H9 (cell line): ENCODE results near the gene CCBE1. TPM values are rescaled to one million over a fixed set of nuclear protein-coding genes. Genes with fewer than 3 reads are reported as not detected.

Experiments used
- DNase-seq: peaks from one replicate; pipeline ENCODE4 v3.0.0-alpha.2; 2017
- H2AFZ ChIP-seq: one replicate; pipeline ENCODE4 v1.6.1; 2013; ENCODE audit warnings: mild to moderate bottlenecking, low read length, control low read depth, moderate library complexity
- H2AK5ac ChIP-seq: 2 replicates; pipeline ENCODE4 v1.6.1; 2013; ENCODE audit warnings: low read length, control low read depth, mixed read lengths; ENCODE audit not compliant: insufficient read length
- H2BK120ac ChIP-seq: one replicate; pipeline ENCODE4 v1.6.1; 2013; ENCODE audit warnings: low read depth, mild to moderate bottlenecking, low read length, control low read depth, inconsistent platforms; ENCODE audit not compliant: poor library complexity, severe bottlenecking
- H2BK12ac ChIP-seq: 2 replicates; pipeline ENCODE4 v1.6.1; 2013; ENCODE audit warnings: low read length, control low read depth, mixed read lengths, low read depth; ENCODE audit not compliant: insufficient read length
- H2BK15ac ChIP-seq: 2 replicates; pipeline ENCODE4 v1.6.1; 2013; ENCODE audit warnings: low read depth, low read length, control low read depth
- H2BK20ac ChIP-seq: one replicate; pipeline ENCODE4 v1.6.1; 2013; ENCODE audit warnings: low read depth, mild to moderate bottlenecking, low read length, control low read depth, inconsistent platforms; ENCODE audit not compliant: poor library complexity, severe bottlenecking
- H2BK5ac ChIP-seq: 2 replicates; pipeline ENCODE4 v1.6.1; 2013; ENCODE audit warnings: low read length, control low read depth, mixed read lengths; ENCODE audit not compliant: insufficient read length
- H3K14ac ChIP-seq: 2 replicates; pipeline ENCODE4 v1.6.1; 2013; ENCODE audit warnings: low read length, control low read depth; ENCODE audit not compliant: insufficient read depth
- H3K18ac ChIP-seq: 2 replicates; pipeline ENCODE4 v1.6.1; 2013; ENCODE audit warnings: low read depth, mild to moderate bottlenecking, mixed read lengths, low read length, control low read depth; ENCODE audit not compliant: insufficient read length
- H3K23ac ChIP-seq: 2 replicates; pipeline ENCODE4 v1.6.1; 2013; ENCODE audit warnings: low read length, control low read depth, mixed read lengths, low read depth; ENCODE audit not compliant: insufficient read length
- H3K23me2 ChIP-seq: 2 replicates; pipeline ENCODE4 v1.6.1; 2013; ENCODE audit warnings: low read depth, mild to moderate bottlenecking, mixed read lengths, low read length, control low read depth; ENCODE audit not compliant: insufficient read length, poor library complexity, severe bottlenecking
- H3K27ac ChIP-seq: 2 replicates; pipeline ENCODE4 v1.5.1; 2013; ENCODE audit warnings: low read length, control low read depth, mixed read lengths, low read depth; ENCODE audit not compliant: insufficient read length
- H3K27me3 ChIP-seq: 2 replicates; pipeline ENCODE4 v1.6.1; 2013; ENCODE audit warnings: low read length, control low read depth, inconsistent platforms; ENCODE audit not compliant: insufficient read depth
- H3K4ac ChIP-seq: 2 replicates; pipeline ENCODE4 v1.6.1; 2013; ENCODE audit warnings: low read depth, mild to moderate bottlenecking, control low read depth, inconsistent platforms, low read length, moderate library complexity
- H3K4me1 ChIP-seq: 2 replicates; pipeline ENCODE4 v1.6.1; 2013; ENCODE audit warnings: low read length, control low read depth, inconsistent platforms; ENCODE audit not compliant: insufficient read depth
- H3K4me2 ChIP-seq: 2 replicates; pipeline ENCODE4 v1.6.1; 2013; ENCODE audit warnings: low read length, control low read depth, mixed read lengths; ENCODE audit not compliant: insufficient read length, insufficient read depth
- H3K56ac ChIP-seq: 2 replicates; pipeline ENCODE4 v1.6.1; 2013; ENCODE audit warnings: low read depth, mild to moderate bottlenecking, mixed read lengths, low read length, control low read depth; ENCODE audit not compliant: insufficient read length
- H3K79me1 ChIP-seq: 2 replicates; pipeline ENCODE4 v1.6.1; 2013; ENCODE audit warnings: low read depth, mild to moderate bottlenecking, moderate library complexity, low read length, control low read depth, inconsistent platforms; ENCODE audit not compliant: insufficient read depth, poor library complexity, severe bottlenecking
- H3K79me2 ChIP-seq: 2 replicates; pipeline ENCODE4 v1.6.1; 2013; ENCODE audit warnings: low read length, control low read depth, inconsistent platforms; ENCODE audit not compliant: insufficient read depth
- H3K9ac ChIP-seq: 2 replicates; pipeline ENCODE4 v1.6.1; 2013; ENCODE audit warnings: low read length, control low read depth, mixed read lengths; ENCODE audit not compliant: insufficient read length; ENCODE audit errors: extremely low read depth
- H3K9me3 ChIP-seq: one replicate; pipeline ENCODE4 v1.6.1; 2013; ENCODE audit warnings: low read depth, low read length, inconsistent platforms; ENCODE audit not compliant: control insufficient read depth
- H3T11ph ChIP-seq: one replicate; pipeline ENCODE4 v1.6.1; 2013; ENCODE audit warnings: mild to moderate bottlenecking, low read length, control low read depth, inconsistent platforms
- H4K20me1 ChIP-seq: one replicate; pipeline ENCODE4 v1.6.1; 2013; ENCODE audit not compliant: control insufficient read depth, insufficient read length, insufficient read depth
- H4K5ac ChIP-seq: 2 replicates; pipeline ENCODE4 v1.6.1; 2013; ENCODE audit warnings: low read depth, mild to moderate bottlenecking, mixed read lengths, low read length, control low read depth; ENCODE audit not compliant: insufficient read length
- H4K8ac ChIP-seq: replicated peaks from 2 replicates; pipeline ENCODE4 v1.6.1; 2013; ENCODE audit warnings: low read length, control low read depth, mixed read lengths, low read depth; ENCODE audit not compliant: insufficient read length
- H4K91ac ChIP-seq: 2 replicates; pipeline ENCODE4 v1.6.1; 2013; ENCODE audit warnings: low read depth, mild to moderate bottlenecking, moderate library complexity, mixed read lengths, low read length, control low read depth; ENCODE audit not compliant: insufficient read length
- H3K27ac Mint-ChIP-seq, 3 experiments: 2 replicates in 2 of 3; 3 replicates in 1 of 3; pipeline ENCODE4 v1.8.0; 2020 to 2021; ENCODE audit warnings: mixed read lengths in 3 of 3, mild to moderate bottlenecking in 1 of 3, moderate library complexity in 1 of 3
- H3K27me3 Mint-ChIP-seq: 2 replicates; pipeline ENCODE4 v1.8.0; 2021; ENCODE audit warnings: low read depth, mild to moderate bottlenecking, moderate library complexity, mixed read lengths
- H3K36me3 Mint-ChIP-seq, 3 experiments: 2 replicates in 2 of 3; 3 replicates in 1 of 3; pipeline ENCODE4 v1.8.0; 2020 to 2021; ENCODE audit warnings: low read depth in 3 of 3, mixed read lengths in 3 of 3; ENCODE audit not compliant: insufficient read depth in 1 of 3
- H3K4me1 Mint-ChIP-seq, 2 experiments: 2 replicates each; pipeline ENCODE4 v1.8.0; 2020; ENCODE audit warnings: mixed read lengths in 2 of 2
- H3K4me3 Mint-ChIP-seq, 2 experiments: 2 replicates in 1 of 2; 3 replicates in 1 of 2; pipeline ENCODE4 v1.8.0; 2020 to 2021; ENCODE audit warnings: mild to moderate bottlenecking in 2 of 2, mixed read lengths in 2 of 2, moderate library complexity in 1 of 2
- H3K9me3 Mint-ChIP-seq, 2 experiments: 2 replicates in 1 of 2; 3 replicates in 1 of 2; pipeline ENCODE4 v1.8.0; 2020; ENCODE audit warnings: mild to moderate bottlenecking in 2 of 2, mixed read lengths in 2 of 2, moderate library complexity in 1 of 2
- WGBS: extraction: QIAGEN DNeasy Blood & Tissue Kit; methylation state at CpG from one replicate; pipeline ENCODE4 v1.1.7; 2013; ENCODE audit warnings: missing lambda C conversion rate, low lambda C conversion rate, mixed read lengths; ENCODE audit not compliant: insufficient read length; ENCODE audit errors: extremely low coverage; 5-methylcytosine and 5-hydroxymethylcytosine counted together
- total RNA-seq: library from RNA; stranded (reverse); gene quantifications from 2 replicates; pipeline ENCODE4 v1.2.1, GENCODE V29; 2021
- TF ChIP-seq, protein P1 (sequence below): fragments of 200-600 bp; sonication (generic); conservative IDR thresholded peaks from 3 replicates; pipeline ENCODE4 v1.8.0; 2021; ENCODE audit warnings: antibody characterized with exemption, mild to moderate bottlenecking

Gene CCBE1
- total RNA-seq, 1 experiment from 2014 or later: 0.39 TPM

DNA sequence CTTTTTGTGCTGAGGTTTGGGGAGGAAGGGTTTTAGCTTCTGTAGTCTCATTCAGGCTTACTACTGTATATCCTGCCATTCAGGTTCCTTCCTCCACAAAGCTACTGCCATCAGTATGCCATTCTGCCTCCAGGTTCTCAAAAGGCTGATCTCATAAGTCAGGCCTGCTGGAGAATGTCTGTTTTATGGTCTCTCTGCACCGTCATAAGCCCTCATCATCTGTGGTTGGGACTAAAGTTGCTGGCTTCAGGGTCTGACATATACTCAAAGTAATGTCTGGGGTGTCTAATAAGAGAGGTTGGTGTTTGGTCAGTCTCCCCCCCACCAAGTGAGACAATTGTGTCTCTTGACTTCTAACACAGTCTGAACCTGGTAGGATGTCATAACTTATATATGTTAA is 36.2 kb upstream of the CCBE1 start:
- Histone ChIP-seq H4K8ac (no peak overlapping the region), H3K4ac (no peak overlapping the region), H3K4me1 (no peaks in the 10 kb centered on the region), H2BK12ac (no peak overlapping the region), H3T11ph (no peak overlapping the region), H4K91ac (no peak overlapping the region), H4K20me1 (no peaks in the 10 kb centered on the region), H3K9me3 (no peaks in the 10 kb centered on the region), H3K4me2 (no peak overlapping the region), H4K5ac (no peak overlapping the region), H2BK5ac (no peak overlapping the region), H2BK20ac (no peak overlapping the region), H3K9ac (no peak overlapping the region), H3K56ac (no peak overlapping the region), H2AK5ac (no peak overlapping the region), H3K14ac (no peak overlapping the region), H3K27me3 (no peaks in the 10 kb centered on the region), H3K79me2 (no peaks in the 10 kb centered on the region), H3K23ac (no peak overlapping the region), H3K79me1 (no peaks in the 10 kb centered on the region), H2BK15ac (no peak overlapping the region), H3K18ac (no peak overlapping the region), H2AFZ (no peak overlapping the region), H3K27ac (no peak overlapping the region), H2BK120ac (no peak overlapping the region), H3K23me2 (no peaks in the 10 kb centered on the region)
- Mint-ChIP-seq H3K9me3 (peaks cover 0 to under 1% of the 10 kb centered on the region in 2 experiments; a peak in 1 of 5 replicates), H3K27me3 (no peaks in the 10 kb centered on the region; the same call in none of the 2 replicates), H3K4me3 (no peak overlapping the region), H3K4me1 (peaks cover 0 to 9% of the 10 kb centered on the region in 2 experiments; a peak in 2 of 4 replicates), H3K36me3 (no peaks in the 10 kb centered on the region; a peak in 1 of 7 replicates), H3K27ac (no peak overlapping the region)
- no peak for DNase-seq
- no CpG with 5 or more reads among the region's 1 CpG for WGBS
- TF ChIP-seq, protein P1, sequence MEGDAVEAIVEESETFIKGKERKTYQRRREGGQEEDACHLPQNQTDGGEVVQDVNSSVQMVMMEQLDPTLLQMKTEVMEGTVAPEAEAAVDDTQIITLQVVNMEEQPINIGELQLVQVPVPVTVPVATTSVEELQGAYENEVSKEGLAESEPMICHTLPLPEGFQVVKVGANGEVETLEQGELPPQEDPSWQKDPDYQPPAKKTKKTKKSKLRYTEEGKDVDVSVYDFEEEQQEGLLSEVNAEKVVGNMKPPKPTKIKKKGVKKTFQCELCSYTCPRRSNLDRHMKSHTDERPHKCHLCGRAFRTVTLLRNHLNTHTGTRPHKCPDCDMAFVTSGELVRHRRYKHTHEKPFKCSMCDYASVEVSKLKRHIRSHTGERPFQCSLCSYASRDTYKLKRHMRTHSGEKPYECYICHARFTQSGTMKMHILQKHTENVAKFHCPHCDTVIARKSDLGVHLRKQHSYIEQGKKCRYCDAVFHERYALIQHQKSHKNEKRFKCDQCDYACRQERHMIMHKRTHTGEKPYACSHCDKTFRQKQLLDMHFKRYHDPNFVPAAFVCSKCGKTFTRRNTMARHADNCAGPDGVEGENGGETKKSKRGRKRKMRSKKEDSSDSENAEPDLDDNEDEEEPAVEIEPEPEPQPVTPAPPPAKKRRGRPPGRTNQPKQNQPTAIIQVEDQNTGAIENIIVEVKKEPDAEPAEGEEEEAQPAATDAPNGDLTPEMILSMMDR: no peak
